HG03571 (cell line): ENCODE results near the gene TGDS.
"Not testable (repeated sequence)": the region's sequence is repeated elsewhere in the genome, so short reads cannot be mapped to it uniquely, and the experiment has no call there.

Source experiments
- ATAC-seq: cut with Tn5 transposase; IDR thresholded peaks from one replicate; pipeline ENCODE4 v1.9.1; 2021; ENCODE audit not compliant: unreplicated experiment

TGDS gene, protein sequence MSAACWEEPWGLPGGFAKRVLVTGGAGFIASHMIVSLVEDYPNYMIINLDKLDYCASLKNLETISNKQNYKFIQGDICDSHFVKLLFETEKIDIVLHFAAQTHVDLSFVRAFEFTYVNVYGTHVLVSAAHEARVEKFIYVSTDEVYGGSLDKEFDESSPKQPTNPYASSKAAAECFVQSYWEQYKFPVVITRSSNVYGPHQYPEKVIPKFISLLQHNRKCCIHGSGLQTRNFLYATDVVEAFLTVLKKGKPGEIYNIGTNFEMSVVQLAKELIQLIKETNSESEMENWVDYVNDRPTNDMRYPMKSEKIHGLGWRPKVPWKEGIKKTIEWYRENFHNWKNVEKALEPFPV

DNA sequence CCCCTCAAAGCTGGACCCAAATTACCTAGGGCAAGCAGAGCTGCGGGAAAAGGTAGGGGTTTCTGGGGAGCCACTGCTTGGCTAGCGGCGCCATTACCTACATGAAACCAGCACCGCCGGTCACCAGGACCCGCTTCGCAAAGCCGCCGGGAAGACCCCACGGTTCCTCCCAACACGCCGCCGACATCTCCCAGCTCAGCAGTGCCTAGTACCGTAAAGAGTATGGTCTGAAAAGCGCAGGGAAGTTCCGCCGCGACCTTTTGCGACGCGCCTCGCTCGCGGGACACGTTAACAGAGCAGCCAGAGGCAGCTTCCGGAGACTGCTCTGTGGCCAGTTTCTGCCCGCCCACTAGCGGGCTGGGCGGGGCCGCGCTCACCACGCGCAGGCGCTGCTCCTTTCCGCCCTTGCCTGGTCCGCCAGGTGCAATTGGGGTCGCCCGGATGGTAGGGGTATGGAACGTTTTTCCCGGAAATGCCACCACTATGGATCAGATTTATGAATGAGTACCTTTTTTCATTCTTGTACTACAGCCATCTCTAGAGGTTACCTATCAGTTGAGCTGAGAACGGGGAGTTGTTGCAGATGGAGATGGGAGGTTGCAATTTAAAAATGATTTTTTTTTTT is at the start of gene TGDS:
Gene TGDS, minus strand, starts transcription at position 203 of the 625 bp plus-strand sequence. Its CDS starts 16 bp downstream, at position 187.
- peak; percentile 98 for ATAC-seq

DNA sequence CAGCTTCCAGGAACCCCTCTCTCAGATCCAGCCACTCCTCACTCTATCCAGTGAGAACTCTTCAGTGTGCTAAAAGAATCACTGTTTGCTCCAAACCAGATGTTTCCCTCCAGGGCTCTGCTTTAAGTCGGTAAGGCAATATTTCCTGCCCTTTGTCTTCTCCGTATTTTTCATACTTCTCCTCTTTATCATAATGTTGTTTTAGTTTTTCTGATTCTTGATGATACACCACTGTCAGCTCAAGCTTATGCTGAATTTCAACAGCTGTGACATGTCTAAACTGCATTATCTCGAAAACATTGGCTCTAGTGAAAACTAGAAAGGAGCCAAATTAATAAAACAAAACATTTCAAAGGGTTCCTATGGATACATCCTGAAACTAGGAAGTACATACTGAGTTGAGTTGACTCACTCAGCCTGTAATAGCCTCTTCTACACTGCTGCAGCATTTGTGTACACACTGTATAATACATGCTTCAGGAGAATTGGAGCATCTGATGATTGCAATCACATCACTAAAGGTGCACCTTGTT is 45.5 kb upstream of the TGDS start:
- no peak for ATAC-seq

DNA sequence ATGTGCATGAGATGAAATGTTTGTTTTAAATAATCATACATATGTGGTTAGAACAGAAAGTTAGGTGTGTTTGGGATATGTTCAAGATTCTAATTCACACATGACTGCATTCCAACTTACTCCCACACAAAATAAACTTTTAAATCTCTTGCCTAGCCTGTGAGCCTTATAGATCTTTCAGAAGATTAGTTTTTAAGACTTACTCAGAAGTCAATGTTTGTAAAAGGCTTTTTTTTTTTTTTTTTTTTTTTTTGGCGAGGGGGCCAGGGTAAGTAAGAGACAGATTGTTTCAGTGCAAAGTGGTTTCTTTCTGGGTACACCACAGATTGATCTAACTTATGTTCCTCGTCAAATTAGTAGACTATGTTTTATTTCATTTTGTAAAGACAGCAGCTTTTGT is 44.8 kb upstream of the TGDS start:
- no peak for ATAC-seq

DNA sequence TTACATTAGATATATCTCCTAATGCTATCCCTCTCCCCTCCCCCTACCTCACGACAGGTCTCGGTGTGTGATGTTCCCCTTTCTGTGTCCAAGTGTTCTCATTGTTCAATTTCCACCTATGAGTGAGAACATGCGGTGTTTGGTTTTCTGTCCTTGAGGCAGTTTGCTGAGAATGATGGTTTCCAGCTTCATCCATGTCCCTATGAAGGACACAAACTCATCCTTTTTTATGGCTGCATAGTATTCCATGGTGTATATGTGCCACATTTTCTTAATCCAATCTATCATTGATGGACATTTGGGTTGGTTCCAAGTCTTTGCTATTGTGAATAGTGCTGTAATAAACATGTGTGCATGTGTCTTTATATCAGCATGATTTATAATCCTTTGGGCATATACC is 41.7 kb upstream of the TGDS start:
- ATAC-seq, result not testable (repeated sequence)

DNA sequence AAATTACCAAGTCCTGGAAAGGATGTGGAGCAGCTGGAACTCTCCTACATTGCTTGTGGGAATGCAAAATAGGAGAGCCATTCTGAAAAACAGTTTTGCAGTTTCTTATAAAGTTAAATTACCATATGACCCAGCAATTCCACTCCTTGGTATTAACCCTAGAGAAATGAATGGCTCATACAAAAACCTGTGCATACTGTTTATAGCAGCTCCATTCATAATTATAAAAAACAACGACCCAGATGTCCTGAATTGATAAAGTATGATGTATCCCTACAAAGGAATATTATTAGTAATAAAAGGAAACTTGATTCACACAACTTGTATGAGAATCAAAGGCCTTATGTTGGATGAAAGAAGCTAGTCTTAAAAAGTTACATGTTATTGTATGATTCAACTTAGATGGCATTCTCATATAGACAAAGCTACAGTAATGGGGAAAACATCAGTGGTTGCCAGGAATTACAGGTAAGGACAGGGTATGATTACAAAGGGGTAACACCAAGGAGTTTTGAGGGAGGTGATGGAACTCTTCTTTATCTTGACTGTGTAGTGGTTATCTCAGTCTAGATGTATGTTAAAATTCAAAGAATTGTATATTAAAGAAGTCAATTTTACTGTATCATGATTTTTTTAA is 41.1 kb upstream of the TGDS start:
- no peak for ATAC-seq

DNA sequence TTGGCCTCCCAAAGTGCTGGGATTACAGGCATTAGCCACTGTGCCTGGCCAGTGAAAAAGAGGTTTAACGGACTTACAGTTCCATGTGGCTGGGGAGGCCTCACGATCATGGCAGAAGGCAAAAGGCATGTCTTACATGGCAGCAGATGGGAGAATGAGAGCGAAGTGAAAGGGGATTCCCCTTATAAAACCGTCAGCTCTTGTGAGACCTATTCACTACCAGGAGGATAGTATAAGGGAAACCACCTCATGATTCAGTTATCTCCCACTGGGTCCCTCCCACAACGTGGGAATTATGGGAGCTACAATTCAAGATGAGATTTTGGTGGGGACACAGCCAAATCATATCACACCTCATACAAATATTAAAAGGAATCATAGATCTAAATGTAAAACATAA is 40.1 kb upstream of the TGDS start:
- not testable (repeated sequence) for ATAC-seq

DNA sequence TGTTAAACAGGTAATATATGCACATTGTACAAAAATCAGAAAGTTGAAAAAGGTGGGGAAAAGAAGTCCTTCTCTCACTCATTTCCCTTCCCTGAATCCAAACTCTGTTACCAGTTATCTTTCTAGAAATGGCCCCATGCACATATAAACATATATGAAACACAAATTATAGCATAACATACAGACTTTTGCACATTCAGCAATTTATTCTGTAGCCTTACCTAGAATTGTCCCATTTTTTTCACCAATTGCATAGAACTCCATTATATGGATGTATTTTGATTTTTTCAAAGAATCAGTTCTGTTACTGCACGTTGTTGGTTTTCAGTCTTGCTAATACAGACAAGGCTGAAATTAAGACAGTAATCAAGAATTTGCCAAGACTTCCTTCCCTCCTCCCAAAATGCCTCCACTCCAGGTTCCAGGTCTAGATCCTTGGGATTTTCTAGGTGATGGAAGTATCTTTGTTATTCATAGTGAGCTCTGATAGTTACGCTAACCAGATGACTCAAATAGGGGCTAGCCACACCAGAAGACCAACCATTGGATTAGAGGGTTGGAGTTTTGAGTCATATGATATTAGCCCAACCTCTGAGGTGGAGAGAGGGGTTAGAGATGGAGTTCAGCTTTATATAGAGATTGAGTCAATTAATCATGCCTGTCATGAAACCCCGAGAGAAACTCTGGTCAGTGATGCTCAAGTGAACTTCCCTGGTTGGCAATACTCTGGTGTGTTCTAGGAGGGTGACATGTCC is 36.5 kb upstream of the TGDS start:
- ATAC-seq, result no peak

DNA sequence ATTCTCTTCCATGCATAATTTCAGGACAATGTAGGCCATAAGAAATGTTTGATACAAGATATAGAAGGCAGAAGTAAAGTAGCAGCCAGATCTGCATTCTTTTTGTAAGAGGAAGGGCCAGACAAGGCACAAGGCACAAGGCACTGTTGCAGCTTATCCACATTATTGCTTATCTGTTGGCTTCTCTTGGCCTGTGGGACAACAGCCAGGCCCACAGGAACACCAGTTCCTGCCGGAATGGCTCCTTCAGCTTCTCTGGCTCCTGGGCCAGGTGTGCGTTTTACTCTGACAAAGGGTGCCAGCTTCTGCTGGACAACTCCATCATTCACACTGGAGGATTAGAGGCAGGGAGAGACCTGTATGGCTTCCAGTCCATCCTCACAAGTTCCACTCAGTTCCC is 34.9 kb upstream of the TGDS start:
- ATAC-seq, result no peak

DNA sequence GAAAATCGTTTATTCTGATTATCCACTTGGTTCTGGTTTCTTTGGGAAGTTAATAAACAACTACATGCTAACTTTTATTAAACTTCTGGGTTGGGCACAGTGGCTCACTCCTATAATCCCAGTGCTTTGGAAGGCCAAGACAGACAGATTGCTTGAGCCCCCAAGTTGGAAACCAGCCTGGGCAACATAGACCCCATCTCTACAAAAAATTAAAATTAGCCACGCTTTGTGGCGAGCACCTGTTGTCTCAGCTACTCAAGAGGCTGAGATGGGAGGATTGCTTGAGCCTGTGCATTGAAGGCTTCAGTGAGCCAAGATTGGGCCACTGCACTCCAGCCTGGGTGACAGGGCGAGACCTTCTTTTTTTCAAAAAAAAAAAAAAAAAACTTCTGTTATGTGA is 27.4 kb upstream of the TGDS start:
- no peak for ATAC-seq

DNA sequence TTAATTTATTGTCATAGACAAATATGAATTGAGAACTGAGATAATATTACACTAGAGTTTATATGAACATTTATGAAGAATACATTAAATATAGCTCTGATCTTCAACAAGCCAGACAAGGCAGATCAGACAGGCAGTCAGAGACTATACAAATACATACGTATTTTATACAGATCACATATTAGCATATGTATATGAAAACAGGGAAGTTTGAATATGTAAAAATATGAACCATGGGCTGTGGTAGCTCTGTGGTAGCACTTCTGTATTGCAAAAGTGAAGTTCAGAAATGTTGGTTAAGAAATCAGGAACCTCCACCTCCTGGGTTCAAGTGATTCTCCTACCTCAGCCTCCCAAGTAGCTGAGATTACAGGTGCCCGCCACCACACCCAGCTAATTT is 26.4 kb upstream of the TGDS start:
- ATAC-seq, result no peak

DNA sequence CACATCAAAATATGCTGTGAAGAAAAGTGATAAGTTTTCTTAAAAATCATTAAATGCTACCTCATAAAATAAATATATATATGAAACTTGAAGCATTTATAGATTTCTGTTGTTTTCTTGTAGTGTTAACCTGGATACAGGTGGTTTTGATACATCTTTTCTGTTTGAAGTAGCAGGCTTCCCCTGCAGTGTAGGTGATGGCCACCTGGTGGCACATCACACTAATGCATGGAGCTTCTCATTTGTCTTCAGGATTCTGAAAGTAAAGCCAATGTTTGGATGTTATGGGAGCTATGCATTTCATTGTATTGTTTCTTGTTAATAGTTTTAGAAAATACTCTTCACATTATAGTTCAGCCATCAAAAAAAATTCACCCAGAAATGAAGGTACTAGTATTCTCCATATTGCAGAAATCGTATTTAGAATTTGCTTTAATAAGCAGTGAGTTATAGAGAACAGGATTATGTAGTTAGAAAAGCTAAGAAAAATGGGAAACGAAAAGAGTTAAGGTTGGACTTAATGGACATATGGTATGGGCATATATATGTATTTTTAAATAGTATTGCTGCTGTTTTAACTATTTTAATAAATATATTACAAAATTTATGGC is 24.4 kb upstream of the TGDS start:
- ATAC-seq, result peak; percentile 81

DNA sequence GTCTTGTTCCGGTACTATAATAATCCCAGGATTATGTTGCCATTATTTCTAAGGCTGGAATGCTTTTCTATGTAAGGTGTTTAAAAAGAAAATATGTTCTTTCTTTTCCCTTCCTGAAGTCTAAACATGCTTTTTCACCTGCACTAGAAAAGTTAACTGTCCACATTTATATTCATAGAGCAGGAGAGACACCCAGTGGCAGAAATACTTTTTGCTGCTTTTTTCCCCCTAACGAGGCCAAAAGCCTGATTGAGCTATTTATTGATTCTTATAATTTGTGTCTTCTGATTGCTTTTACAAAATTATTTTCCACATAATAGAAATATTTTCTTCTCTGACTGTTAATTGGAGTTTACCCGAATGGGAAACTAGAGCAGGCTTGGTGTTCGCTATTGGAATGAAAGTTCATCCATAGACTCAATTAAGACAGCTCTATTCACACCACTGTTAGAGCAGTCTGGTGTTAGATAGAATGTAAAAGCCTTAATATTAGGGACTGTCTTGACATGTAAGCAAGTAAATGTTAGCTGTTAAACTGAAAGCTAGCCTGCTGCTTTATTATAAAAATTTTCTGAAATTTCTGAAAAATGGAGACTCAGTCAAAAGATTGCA is 21.5 kb upstream of the TGDS start:
- ATAC-seq, result peak; percentile 51

DNA sequence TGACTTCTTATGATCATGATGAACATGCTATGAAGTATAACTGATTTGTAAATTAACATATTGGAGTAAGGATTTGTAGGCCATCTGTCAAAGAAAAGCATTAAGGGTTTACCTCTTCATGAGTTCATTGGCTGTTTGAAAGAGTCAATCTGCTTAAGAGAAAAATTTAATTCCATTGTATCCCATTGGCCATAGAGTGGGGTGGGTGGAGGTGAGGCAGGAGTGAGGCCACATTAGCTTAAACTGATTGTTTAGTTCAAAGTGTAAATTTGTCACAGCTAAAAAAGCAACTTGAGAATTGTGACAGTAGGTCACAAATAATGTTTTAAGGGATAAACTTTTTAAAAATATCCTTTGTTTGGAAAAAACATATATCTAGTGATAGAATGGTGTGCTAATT is 17.1 kb upstream of the TGDS start:
- no peak for ATAC-seq

DNA sequence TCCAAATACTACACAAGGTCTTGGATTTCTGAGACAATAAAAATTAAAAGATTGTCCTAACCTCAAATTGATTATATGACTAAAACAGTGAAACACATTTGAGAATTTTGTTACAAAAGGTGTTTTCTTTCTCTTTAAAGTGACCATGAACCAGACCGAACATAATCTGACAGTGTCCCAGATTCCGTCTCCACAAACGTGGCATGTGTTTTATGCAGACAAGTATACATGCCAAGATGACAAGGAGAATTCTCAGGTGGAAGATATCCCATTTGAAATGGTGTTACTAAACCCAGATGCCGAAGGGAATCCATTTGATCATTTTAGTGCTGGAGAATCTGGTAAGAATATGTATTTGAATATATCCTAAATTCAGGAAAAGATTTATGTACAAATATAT is 16.1 kb upstream of the TGDS start:
- no peak for ATAC-seq

DNA sequence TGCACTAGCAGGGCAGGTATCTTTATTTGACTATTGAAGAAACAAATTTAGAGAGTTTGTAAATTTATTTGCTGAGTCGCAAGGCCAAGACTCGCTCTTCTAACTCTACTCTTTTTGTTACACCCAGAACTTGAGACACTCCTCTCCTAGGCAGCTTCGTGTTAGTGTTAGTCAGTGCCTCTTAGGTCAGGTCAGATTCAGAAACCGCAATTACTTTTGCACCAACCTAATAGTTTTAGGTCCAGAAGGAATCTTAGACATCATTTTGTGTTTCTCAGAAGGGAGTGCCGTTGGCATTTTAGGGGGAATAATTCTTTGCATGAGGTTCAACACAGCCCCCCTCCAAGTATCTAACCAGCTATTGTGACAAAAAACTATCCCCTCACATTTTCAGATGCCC is 14.5 kb upstream of the TGDS start:
- ATAC-seq, result no peak

DNA sequence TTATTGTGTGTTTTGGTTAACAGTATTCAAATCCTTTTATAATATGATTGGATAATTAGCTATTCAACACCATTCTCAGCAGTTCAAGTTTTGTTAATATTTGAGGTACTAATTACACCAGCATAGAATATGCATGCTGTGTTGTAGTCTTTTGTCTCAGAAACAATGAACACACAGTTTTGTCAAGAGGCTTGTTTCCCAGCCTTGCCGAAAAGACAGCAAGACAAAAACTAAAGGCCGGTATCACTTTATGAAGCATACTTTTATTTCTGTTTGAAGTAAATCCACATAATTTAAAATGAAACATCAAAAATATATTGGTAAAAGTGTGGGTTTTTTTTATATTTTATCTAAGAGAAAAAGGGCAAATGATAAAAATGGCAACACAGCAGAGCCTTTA is 13.2 kb upstream of the TGDS start:
- ATAC-seq, result no peak

DNA sequence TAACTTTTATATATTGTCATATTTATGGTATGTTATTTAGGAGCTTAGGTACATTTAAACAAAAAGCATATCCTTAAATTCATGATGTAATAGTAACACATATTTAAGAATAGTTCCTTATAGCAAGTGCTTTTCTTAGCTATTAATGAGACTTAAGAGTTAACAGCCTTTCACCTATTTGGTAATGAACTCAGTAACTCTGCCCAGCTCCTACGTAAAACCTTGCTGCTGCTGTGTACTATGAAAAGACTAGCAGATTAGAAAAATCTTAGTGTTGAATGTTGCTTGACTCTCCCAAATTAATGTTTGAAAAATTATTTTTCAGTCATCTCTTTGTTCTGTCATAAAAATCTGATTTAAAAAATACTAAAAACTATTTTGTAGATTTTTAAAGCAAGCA is 12.6 kb upstream of the TGDS start:
- no peak for ATAC-seq

DNA sequence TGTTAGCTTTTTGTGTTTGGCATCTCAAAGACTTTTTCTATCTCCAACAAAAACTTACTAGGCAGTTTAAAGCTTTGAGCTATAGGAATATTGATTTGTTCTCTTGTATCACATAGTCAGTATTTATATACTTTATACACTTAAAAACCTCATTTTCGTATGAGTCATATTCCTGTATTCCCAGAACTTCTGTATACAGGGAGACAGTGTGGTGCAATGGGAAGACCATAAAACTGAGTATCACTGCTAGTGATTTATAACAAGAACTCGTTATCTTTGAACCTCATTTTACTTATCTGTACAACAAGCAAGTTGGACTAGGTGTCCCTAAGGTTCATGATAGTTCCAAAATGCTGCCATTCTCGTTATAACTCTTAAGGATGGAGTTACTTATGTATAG is 12.0 kb upstream of the TGDS start:
- no peak for ATAC-seq

DNA sequence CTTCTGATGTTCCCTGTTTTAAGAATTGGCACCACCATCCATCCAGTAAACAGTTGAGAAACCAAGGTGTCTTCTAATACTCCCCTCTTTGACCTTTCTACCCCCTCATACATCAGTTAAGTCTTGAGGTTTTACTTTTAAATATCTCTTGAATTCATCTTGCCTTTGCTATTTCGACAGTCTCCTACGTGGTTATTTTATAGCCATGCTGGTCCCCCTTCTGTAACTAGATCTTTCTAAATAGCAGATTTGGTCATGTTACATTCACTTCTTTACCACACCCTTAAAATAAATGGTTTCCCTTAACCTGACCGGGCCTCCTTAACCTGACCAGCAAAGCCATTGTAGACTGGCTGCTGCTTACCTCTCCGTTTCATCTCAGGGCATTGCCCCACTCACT is 11.1 kb upstream of the TGDS start:
- no peak for ATAC-seq

DNA sequence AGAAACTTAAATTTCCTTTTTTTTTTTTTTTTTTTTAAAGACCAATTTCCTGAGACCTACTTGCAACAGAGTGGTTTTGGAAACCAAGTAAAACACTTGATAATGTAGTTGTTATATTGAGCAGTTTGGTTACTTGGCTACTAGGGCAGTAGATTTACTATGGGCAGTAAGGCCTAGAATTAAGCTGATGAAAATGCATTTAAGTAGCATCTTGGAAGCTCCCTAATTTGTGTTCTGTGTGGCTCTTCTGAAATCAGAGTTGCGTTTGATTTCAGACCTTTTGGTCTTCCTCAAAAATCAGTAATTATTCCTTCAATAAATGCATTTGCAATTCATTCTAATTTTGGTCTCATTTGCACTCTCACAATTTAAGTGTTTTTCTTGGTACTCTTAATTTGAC is 6.5 kb upstream of the TGDS start:
- ATAC-seq, result no peak
